ENCODE results near the gene SHLD1.

SHLD1 gene

DNA sequence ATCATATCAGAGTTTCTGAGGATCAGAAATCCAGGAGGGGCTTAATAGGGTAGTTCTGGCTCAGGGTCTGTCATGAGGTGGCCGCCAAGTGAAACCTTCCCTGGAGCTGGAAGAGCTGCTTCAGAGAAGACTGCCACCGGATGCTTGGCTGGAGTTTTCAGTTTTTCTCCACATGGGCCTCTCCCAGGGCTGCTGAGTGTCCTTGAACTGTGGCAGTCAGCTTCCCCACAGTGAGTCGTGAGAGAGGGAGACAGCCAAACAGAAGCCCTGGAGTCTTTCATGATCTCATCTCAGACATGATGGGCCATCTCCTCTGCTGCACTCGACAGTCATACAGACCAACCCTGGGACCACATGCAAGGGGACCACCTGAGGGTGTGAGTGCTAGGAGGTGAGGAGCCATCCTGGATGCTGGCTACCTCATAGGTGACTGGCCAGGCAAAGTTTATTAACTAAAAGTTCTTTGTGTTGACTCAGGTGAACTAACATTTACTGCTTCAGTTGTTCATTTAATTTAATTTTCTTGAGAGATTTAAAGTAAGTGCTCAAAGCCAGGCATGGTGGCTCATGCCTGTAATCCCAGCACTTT lies 71.5 kb downstream of the SHLD1 start:
- DNase-seq, result no peak

DNA sequence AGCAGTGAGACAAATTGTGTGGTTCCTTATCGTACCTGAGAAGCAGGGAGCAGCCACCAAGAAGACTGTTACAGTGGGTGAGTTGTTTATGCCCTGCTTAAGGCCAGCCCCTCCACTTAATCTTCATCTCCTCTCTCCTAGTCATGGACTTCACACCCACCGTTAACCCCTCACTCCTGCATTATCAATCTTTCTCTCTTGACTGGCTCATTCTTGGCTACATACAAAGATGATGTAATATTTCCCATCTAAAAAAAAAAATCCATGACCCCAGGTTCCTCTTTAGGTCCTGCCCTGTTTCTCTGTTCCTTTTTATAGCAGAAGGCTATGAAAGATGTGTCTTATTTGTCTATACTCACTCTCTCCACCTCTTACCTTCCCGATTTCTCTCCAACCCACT lies 72.4 kb downstream of the SHLD1 start:
- DNase-seq, result no peak

DNA sequence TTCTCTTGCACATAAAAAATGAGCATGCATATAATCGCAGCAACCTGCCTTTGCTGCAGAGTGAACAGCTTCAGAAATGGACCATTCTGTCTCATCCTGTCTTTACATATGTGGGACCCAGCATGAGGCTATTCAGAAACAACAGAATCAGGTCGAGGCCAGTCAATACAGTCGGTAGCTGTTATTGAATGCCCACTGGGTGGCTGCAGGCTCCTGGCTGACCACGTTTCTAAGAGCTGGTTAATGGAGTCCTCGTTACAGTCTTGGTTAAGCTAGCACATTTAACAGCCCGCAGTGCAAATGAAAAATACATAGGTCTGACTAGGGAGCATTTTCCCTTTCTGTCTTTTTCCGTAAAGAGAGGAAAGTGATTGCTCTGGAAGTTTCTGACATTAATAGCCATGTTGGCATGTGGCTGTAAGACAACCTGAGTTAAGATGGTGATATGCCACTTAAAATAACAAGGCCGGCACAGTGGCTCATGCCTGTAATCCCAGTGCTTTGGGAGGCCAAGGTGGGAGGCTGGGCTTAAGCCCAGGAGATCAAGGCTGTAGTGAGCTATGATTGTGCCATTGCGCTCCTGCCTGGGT lies 75.0 kb downstream of the SHLD1 start:
- no peak for DNase-seq

DNA sequence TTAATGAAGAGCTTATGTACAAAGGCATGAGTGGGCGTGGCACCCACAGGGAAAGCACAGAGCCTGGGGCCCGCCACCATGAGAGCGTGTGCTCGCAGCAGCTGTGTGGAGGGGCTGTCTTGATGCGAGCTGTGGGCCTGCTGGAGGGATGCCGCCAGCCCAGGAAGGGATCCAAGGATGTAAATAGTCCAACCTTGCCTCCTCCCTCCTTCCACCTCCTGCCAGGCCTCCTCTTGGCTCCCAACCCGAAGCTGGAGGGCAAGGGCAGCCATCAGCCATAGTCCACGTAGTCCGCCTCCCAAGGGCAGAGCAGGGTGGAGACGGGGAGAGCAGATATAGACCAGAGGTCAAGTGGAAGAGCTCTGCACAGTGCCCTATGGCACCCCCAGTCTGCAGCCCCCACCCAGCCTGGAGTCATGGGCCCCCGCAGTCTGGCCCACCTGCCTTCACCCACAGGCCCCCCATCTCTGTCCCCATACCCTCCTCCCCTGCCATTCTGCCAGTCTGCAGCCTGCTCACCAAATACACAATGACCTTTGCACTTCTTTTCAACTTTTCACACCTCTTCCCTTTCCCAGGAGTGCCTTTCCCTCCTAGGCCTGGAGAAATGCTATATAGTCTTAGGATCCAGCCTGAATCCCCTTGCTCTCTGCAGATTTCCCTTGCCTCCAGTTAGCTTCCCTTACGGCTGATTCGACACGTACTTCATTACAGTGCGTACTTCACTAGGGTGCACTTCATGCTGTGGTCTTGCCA lies 77.1 kb downstream of the SHLD1 start:
- no peak for DNase-seq

DNA sequence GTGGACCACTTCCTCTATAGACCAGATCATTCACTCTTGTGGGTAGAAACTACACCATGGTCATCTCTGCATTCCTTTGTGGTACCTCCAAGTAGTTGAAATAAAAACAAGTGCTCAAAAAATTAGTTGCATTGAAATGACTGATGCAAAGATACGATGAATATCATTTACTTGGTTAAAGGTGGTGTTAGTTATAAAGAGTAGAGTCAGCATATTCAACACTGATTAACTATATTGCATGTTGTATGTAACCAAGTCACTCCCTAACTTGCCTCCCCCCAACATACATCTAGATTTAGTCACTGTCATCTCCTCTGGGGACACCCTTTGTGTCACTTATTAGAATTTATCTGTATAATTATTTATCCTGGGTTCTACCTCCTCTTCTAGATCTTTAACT lies 77.7 kb downstream of the SHLD1 start:
- DNase-seq, result no peak

DNA sequence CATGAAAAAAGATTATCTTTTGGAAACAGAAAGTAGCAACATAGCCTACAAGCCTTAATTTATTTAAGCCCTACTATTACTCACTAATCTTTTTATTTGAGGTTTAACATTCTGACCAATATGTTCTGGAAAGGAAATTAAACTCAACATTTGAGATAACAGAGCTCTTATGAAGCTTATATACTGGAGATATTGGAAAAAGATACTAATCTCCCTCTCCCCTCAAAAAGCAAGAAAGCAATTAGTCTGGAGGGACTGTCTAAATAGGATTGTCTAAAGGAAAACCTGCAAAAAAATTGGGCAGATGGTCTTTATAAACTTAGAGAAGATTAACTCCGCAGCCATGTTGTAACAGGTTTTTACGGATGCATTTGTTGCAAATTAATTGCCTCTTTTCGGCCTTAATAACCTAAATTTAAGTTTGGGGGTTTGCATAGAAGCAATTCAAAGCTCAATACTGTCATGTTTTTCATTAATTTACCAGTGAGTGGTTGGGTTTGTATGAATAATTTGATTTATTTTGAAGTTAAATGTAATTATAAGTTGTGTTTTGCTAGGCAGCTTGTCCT lies 79.1 kb downstream of the SHLD1 start:
- no peak for DNase-seq

DNA sequence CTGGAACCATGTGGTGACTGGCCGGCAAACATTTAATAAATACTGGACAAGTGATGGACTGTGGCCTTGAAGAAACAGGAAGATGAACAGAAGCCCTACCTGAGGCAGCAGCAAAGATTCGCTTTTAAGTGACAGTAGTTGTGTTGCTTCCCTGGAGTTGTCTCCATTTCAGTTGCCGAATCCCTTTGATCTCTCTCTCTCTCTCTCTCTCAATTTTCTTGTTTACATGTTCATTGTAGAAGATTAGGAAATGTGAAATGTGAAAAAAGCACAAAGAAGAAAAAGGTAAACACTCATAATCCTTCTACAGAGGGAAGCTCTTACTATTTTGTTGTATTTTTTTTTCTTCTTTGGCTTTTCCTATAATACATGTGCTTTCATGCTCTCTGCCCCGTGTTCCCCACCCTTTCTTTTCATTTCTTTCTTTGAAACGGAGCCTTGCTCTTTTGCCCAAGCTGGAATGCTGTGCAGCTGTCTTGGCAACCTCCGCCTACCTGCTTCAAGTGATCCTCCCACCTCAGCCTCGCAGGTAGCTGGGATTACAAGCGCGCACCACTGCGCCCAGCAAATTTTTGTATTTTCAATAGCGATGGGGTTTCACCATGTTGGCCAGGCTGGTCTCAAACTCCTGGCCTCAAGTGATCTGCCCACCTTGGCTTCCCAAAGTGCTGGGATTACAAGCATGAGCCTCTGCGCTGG lies 81.5 kb downstream of the SHLD1 start:
- no peak for DNase-seq

DNA sequence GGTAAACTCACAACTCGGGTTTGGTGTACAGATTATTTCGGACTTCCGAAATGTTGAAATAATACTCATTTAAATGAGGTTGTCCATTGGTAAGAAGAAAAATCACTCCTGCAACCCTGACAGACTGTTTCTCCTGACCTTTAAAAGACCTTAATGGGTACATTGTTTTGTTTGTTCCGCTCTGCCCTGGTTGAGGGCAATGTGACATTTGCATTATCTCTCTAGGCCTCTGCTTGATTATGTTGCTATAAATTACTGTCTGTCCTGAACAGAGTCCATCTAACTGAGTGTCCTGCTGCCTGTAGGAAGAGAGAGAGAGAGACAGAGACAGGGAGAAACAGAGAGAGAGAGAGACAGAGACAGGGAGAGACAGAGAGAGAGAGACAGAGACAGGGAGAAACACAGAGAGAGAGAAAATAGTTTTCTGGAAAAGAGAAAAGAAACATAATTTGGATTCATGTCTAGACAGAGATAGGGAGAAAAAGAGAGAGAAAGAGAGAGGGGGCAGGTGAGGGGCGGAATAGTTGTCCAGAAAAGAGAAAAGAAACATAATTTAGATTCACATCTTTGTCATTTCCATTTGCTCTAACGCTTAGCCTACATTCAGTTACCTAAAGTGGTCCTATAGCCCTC lies 83.2 kb downstream of the SHLD1 start:
- no peak for DNase-seq

DNA sequence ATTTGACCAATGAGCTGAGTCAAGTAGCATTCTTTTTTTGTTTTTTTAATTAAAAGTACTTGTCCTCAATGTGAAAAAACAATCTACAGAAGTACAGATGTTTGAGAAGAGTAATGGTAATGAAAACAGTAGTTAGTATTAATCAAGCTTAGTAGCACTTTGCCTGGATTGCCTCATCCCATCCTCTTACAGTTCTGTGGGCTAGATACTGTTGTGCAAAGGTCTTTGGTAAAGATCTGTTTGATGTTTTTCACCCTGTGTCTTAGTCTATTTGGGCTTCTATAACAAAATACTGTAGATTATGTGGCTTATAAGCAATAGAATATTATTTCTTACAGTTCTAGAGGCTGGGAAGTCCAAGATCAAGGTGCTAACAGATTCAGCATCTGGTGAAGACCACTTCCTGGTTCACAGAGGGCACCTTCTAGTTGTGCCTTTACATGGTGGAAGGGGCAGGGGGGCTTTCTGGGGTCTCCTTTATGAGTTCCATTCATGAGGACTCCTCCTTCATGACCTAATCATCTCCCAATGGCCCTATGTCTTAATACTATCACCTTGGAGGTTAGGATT lies 84.3 kb downstream of the SHLD1 start:
- DNase-seq, result no peak

DNA sequence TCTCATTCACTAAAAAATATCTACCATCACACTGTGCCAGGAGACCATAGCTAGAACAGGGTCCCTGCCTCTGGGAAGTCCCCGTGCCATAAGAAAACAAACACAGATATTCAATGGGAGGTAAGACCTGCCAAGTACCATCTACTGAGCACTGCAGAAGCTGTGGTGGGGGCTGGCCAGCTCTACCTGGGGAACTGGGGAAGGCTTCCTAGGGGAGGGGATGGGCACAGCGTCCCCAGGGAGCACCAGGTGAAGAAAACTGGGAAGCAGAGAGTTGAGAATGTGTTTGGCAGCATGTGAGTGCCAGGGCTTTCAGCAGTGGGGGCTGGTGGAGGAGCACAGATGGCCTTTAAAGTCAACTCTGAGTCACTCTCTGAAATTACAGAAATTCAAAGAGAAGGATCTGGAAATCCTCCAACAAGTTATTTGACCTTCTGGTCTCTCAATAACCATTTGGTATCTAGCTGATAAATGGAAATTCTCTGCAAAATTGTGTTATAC lies 85.2 kb downstream of the SHLD1 start:
- no peak for DNase-seq

DNA sequence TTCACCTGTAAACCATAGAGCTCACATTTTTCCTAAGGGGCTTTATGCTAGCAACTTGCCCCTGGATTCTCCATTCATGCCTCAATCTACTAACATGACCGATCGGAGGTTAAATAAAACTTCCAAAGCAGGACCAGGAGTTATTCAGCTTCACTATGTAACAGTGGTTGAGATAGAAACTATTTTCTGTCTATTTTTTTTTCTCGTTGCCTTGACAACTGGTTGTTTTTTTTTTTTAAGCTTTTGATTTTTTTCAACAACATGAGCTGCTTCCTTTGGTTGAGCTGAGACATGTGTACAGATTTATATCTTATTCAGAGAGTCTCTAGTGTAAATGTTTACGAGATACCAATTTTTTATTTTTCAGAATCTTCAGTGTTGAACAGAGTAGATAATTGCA lies 85.7 kb downstream of the SHLD1 start:
- no peak for DNase-seq

DNA sequence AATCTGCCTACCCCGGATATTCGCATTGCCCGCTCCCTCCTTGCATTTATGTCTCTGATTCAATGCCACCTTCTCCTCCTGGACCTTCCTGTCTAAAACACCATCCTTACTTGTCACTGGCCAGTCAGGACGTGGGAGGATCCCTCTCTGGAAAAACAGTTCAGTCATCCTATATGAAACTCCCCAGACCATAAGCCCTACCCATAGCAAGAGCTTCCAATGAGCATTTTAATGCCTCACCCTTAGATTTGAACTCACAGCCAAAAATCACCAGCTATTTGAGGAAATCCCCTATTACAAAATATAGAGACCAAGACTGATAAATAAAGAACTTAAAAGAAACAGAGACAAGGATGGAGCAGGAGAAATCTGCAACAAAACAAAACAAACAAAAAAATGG lies 86.4 kb downstream of the SHLD1 start:
- no peak for DNase-seq

DNA sequence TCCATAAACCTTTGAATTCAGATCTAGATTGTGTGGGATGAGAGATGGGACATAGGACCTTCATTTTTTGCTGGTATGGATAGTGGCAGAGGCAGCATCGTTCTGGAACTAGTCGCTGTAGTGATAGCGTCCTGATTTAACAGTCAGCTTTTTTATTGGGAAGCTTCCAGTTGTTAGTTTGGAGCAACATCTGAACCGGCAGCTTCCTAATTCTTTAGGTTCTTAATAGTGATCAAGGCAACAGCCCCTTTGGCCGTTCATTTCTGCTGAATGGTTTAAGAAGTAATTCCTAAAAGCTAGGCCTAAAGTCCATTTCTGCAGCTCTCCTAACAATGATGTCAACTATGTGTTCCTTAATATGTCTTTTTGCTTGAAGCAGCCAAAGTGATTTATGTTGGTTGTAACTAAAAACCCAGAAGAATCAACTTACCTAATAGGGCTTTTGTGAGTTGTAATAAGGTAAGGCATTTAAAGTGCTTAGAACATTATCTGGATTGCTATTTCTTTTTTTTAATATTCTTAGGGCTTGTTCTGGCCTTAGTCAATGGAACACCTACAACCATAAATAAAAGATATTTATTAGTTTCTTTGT lies 90.3 kb downstream of the SHLD1 start:
- DNase-seq, result no peak

DNA sequence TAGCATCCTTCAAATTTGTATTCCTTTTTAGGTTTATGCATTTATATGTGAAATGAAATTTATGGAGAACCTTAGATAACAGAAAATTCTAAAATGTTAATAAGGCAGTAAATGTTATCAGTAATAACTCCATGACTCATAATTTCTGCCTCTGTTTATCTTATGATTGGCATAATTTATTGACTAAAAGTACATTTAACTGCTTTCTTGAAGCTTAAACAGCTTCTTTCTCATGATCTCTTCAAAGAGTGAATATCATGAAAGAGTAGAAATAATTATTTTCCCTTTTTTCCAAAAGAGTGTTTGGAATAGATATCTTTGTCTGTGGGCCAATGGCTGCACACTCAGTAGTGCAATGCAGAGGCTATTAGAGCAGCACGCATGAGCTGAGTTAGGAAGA lies 91.3 kb downstream of the SHLD1 start:
- no peak for DNase-seq

DNA sequence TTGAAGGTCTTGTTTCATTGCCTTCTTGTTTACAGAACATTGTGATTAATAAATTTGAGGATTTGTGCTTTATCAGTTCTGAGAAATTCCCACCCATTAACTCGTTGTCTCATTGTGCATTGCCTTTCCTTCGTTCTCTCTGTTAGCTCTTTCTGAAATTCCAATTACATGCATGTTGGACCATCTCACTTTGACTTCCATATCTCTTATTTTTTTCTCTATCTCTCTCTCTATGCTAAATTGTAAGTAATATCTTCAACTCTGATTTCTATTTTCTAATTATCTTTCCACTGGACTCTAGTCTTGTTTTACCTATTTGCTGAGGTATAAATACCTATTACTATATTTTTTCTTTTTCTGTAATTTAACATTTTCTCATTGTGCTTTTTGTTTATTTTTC lies 92.3 kb downstream of the SHLD1 start:
- no peak for DNase-seq

DNA sequence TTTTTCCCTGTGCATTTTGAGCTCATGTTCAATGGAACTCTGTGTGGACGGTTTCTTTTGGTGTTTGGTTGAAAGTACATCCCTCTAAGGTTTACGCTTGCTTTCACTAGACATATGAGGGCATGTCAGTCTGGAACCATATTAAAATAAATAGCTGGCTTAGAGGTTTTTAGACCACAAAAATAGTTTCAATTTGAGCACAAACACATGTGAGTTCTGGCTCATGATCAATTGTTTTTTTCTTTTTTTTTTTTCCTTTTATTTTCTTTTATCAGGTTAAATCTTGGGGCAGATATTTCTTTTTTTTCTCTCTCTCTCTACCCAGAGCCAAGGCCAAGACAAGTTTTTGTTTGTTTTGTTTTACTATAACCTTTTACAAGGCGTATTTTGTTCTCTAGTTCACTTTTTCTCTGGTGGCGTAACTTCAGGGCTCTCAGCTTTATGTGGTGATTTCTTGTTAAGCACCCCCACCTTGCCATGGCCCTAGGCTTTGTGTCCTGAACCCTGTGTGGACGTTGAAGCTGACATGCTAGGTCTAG lies 92.9 kb downstream of the SHLD1 start:
- DNase-seq, result no peak

DNA sequence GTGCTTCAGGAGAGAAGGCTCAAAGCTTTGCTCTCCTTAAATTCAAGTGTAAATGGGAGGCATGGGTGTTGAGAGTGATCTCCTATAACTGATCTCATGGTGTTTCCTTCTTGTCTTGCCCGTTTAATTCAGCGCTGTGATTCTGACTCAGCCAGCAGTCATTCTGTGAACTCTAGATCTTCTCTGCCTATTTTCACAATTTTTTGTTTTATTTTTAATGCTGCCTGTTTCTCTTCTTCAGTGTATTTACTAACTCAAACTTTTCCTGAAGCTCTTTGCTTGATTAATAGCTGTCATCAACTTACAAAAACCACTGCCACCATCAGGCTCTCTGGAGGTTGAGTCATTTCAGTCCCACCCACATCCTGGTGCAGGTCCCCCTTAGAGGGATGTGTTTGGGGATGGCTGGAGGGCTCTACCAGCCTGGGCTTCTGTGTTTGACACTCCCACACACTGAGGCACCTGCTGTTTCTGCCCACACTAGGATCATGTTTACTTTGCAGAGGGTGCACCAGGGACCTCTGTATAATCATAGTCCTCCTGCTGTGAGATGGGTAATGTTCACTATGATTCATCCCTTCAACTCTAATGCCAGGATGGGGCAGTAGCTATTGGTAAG lies 94.0 kb downstream of the SHLD1 start:
- no peak for DNase-seq

DNA sequence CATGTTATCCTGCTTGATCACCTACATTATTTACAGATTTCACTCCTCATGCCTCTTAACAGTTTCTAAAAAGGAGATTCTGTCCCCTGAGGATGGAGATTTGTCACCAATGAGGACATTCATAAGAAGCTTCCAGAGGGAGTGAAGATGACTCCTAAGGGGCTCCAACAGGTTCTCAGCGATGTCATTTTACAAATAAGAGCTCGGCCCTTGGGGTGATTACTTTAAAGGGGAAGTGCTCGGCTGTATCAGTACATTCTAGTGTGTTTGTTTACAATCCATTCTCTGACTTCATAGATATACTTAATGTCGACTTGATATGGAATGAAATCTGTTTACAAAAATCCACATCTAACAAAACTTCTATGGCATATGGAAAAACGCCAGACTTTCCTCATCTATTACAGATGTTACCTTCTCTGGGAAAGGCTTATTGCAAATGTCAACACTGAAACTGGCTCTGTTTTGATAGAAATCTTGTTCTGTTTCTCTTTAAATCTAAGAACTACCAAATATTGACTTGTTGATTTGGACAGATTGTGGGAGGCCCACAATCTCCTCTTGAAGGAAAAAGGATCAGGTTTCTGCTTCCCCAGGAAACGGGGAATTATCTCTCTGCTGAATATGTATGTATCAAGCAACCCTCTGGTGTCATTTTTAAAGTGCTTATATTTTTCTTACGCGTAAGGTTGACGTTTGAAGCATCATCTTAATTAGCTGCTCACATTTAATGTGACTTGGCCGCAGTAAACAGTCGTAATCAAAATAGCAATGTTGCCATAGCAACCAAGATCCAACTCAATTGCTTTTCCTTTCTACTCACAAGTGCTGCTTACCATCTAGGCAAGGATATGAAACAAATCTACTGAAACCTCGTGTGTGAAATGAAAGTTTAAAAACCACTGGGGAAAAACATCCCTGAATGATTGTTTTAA lies 95.7 kb downstream of the SHLD1 start:
- DNase-seq, result no peak

DNA sequence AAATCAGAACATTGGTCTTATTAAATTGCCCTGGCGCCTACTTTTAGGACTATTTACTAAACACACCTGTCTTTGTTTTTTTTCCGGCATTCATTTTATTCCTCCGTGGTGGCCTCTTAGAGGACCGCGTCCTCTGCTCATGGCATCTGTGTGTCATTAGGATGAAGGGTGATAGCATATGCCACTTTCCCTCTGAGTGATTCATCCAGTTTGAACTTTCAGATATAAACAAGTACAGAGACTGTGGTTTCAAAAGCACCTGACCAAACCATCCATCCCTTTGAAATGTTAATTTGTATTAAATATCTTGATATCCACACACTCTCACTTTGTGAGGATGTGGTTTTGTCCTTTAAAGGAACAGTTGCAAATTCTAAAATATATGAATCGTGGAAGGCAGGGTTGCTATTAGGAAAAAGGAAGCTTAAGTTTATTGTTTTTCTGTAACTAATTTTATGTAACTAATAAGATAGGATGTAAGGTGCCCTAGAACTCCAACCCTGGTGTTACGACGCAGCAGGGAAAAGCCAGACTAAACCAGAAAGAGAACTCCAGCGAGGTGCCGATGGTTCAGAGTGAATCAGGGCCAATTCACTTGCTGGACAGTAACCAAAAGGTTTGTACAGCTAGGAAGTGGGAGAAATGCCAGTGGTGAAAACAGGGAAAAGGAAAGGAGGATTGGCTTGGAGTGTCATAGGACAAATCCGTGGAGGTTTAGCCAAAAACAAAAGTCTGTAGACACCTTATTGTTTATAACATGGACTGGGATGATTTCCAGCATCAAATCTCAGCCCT lies 98.7 kb downstream of the SHLD1 start:
- no peak for DNase-seq

All from effector CD8-positive, alpha-beta T cell (primary cell).